RWPE1 (cell line): ENCODE measurements around the gene PSME3IP1.

Experiments used
- CTCF ChIA-PET: fragments of 350-600 bp; sonication (Branson Sonifier 250); formaldehyde crosslinking; extraction: SDS; loops from one replicate; lab custom pipeline; 2021; lab: Yijun Ruan, JAX
- POLR2A ChIA-PET: fragments of 400-600 bp; formaldehyde crosslinking; extraction: SDS; loops from one replicate; lab custom pipeline; 2020; ENCODE audit warnings: antibody characterized with exemption; ENCODE audit not compliant: low non-redundant PET; lab: Yijun Ruan, JAX
- DNase-seq: peaks from one replicate; pipeline ENCODE4 v3.0.0; 2012; ENCODE audit warnings: low spot score
- H3K27ac ChIP-seq: fragments of 450-650 bp; 2 replicates; pipeline ENCODE4 v1.5.1; 2017
- CTCF ChIP-seq: fragments of 450-650 bp; conservative IDR thresholded peaks from 2 replicates; pipeline ENCODE4 v1.5.1; 2017; ENCODE audit warnings: low read depth, mild to moderate bottlenecking

The PSME3IP1 gene

GRCh38 chr16:57185945-57186871 lies at the start of gene PSME3IP1, which contains the start of gene RSPRY1:
Gene PSME3IP1 (minus strand): TSS chr16:57186039. CDS start chr16:57173854, 12,185 bp downstream.
Gene RSPRY1 (plus strand): TSS chr16:57186329. CDS start chr16:57204659, 18,330 bp downstream.
- peak; percentile 100 for DNase-seq
- TF ChIP-seq CTCF: no peak
- peak within 1 kb of the TSS; percentile 97 for H3K27ac ChIP-seq
- ChIA-PET CTCF (no interaction called here), POLR2A (interaction anchor here (0.8 kb wide), 1 partner anchor 107 kb away, joined by 3 read pairs; no protein-coding TSS in a partner anchor)

GRCh38 chr16:57235128-57236021 lies 49.5 kb upstream of the PSME3IP1 start:
- ChIA-PET CTCF (interaction anchor here (0.5 to 0.7 kb wide), 3 partner anchors 31 to 1157 kb away, joined by 3 to 4 read pairs (median 4); no protein-coding TSS in a partner anchor), POLR2A (no interaction called here)
- DNase-seq: peak; percentile 23
- no peak for TF ChIP-seq CTCF
- no peak overlapping the region for H3K27ac ChIP-seq

- ChIA-PET POLR2A (no interaction called here), CTCF (interaction anchor here (0.6 kb wide), 1 partner anchor 178 kb away, joined by 3 read pairs; no protein-coding TSS in a partner anchor)
- TF ChIP-seq CTCF: no peak
- DNase-seq: no peak
- no peak overlapping the region for H3K27ac ChIP-seq
Observed at GRCh38 chr16:57234707-57235092, 48.9 kb upstream of the PSME3IP1 start.

- CTCF ChIA-PET: interaction anchor here (0.6 kb wide), 1 partner anchor 177 kb away, joined by 3 read pairs; no protein-coding TSS in a partner anchor
- TF ChIP-seq CTCF: no peak
Observed at GRCh38 chr16:57233944-57234706, 48.3 kb upstream of the PSME3IP1 start.

GRCh38 chr16:57231821-57232350 lies 46.0 kb upstream of the PSME3IP1 start:
- DNase-seq: no peak
- H3K27ac ChIP-seq: no peak overlapping the region
- ChIA-PET CTCF (interaction anchor here (0.5 to 0.6 kb wide), 2 partner anchors 65 to 221 kb away, joined by 3 to 4 read pairs; no protein-coding TSS in a partner anchor), POLR2A (no interaction called here)
- no peak for TF ChIP-seq CTCF

More at GRCh38 chr16:57233944-57234706, 48.3 kb upstream of the PSME3IP1 start:
- DNase-seq: no peak
- POLR2A ChIA-PET: no interaction called here
- no peak overlapping the region for H3K27ac ChIP-seq
